HG03558 (cell line): Measurements from ENCODE around the gene DDB1.

Experiments used
- ATAC-seq: cut with Tn5 transposase; IDR thresholded peaks from one replicate; pipeline ENCODE4 v1.9.1; 2021; ENCODE audit warnings: moderate number of reproducible peaks; ENCODE audit not compliant: unreplicated experiment; ENCODE audit errors: extremely low read depth

Gene DDB1

DNA sequence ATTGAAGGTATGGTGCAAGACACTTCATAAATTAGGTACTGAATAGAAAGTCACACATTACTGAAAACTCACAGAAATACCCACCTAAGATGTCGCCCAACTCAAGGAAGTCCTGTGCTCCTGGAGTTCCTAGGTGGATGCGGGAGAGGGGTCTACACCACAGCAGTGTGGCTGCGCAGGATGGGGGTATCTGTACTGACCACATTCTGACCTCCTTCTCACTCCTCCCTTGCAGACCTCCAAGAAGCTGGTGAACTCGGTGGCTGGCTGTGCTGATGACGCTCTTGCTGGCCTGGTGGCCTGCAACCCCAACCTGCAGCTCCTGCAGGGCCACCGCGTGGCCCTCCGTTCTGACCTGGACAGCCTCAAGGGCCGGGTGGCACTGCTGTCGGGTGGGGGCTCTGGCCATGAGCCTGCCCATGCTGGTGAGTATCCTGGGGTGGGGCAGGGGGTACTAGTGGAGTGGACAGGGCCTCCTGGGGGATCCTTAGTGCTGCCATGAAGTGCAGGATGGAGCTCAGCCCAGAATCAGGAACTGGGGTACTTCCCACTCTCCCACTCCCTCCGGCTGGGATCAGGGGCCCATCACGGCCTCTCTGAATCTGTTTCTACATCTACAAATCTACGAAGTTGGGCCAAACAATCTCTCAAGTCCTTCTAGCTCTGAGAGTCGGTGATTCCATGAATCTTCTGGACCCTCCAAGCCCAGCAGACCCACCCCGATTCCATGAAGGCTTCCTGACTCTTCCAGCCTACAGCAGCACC is 5.0 kb upstream of the DDB1 start:
- ATAC-seq = no peak

GRCh38 chr11:61336171-61336935 is 3.4 kb upstream of the DDB1 start:
- no peak for ATAC-seq

GRCh38 chr11:61335355-61335710 is 2.4 kb upstream of the DDB1 start:
- ATAC-seq = no peak

DNA sequence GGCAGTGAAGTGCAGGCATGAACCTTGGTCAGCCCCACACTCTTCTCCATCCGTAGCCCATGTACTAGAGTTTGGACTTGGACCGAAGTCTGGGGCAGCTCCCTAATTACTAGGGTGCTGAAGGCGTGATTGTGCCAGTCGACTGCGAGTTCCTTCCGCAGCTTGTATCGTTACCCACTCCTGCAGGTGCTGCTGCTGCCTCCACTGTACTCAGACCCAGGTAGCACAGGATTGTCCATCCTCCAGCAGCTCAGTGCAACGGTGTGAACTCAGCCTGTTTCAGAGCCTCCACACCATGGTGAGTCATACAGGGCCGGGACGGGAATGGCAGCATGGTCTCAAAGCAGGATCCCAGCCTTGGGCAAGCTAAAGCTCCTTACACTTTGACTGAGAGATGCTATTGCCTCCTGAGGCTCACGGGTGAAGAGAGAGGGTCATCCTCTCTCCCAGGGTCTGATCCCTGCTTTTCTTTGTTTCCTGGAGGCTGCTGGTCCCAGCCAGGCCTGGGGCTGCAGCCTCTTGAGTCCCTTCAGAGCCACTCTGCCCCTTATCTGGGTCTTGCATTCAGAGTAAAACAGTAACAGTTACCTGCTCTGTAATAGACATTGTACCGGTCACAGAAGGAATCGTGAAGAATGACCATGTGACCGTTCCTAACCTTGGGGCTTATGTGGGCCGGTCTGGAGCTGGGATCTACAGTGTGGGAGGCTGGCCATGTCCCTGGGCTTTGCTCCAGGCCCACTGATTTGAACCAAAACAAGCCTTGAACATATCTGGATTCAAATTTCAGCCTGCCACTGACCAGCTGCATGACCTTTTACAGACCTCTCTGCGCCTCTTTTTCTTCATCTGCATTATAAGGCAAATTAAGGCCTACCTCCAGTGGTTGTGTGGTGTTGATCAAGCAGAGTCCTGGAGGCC is 1.8 kb upstream of the DDB1 start:
- no peak for ATAC-seq

DNA sequence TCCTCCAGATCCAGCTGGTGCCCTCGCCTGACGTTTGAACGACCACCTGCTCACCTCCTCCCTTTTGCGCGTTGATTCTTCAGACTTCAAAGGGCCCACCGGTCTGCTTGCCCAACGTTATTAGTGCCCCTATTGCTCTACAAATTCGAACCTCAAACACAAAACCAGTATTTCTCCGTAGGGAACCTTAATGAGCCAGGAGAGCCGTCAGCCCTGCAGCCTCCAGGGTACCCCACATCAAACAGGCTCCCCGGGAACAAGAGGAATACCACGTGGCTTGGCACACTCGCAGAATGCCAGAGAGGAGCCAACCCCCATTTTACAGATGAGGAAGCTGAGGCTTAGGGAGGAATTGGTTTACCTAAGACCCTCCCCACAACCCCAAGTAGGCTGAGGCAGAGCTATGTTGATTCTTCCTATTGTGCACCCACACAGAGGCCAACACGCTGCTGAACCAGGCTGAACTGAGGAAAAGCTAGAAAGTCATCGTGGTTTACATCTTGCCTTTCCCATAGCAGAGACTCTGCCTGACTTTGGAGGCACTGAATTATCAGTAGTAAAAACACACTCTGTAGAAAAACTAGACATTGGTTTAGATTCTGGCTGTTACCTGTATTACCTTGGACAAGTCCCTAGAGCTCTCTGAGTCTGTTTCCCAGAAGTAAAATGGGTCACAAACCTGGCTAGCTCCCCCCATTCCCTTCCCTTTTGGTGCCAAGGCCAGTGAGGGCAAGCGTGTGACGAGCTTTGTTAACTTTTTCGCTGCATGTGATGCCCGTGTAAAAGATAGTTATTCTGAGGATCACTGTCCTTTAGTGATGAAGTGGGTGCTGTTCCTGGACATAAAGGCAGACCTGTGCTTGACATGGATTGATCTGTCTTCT is 887 bp upstream of the DDB1 start:
- no peak for ATAC-seq

GRCh38 chr11:61332281-61332796 is 566 bp downstream of the DDB1 start:
- ATAC-seq = no peak

DNA sequence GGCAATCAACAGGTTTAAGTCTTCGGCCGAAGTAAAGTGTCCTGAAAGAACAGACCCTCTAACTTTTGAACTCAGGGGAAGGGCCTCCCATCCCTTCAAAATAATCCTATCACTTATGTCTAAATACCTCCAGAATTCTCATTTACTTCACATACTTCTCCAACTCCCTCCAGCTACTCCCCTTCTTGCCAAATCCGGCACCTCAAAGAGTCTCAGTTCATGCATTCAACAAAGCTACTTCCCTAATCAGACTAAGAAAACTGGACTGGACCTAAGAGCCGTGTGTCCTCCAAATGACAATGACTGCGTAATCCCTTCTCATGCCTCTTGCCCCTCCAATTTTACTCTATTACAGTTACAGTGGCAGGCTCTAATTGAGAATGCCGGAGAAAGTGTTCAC is 1.3 kb downstream of the DDB1 start:
- ATAC-seq = no peak

GRCh38 chr11:61329871-61330270 is 3.0 kb downstream of the DDB1 start:
- no peak for ATAC-seq

DNA sequence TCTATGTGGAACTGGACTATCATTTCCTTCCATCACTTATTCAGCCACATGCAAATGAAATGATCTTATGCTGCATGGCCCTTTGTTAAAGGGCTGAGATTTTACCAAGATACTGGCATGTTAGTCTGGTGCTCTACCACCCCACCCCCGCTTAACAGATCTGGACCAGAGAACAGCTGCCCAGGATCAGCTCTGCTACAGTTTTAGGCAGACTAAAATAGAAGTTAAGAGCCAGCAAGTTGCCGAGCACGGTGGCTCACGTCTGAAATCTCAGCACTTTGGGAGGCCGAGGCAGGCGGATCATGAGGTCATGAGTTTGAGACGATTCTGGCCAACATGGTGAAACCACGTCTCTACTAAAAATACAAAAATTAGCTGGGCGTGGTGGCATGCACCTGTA is 4.6 kb downstream of the DDB1 start:
- ATAC-seq = no peak

GRCh38 chr11:61327669-61328071 is 5.2 kb downstream of the DDB1 start:
- no peak for ATAC-seq

GRCh38 chr11:61325649-61326414 is 7.1 kb downstream of the DDB1 start:
- no peak for ATAC-seq

GRCh38 chr11:61315260-61315659 is 17.6 kb downstream of the DDB1 start:
- ATAC-seq = no peak

- ATAC-seq = no peak
Observed at GRCh38 chr11:61310749-61311148, 22.2 kb downstream of the DDB1 start.

GRCh38 chr11:61309739-61310138 is 23.2 kb downstream of the DDB1 start:
- ATAC-seq = no peak

DNA sequence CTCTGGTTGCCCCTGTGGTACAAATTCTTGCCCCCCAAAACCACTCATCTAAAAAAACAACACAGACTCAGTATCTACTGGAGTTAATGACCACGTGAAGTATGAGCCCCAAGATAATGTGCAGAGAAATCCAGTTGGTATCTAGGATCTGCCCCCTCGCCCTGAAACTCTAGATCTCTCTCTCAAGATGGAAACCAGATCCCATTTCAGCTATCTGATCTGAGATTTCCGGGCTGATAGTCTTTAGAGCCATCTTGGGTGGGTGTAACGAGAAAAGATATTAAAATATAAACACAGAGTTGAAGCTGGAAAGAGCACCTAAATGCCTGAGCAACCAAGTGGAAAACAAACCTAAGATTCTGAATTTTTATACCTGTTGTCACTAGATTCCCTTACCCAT is 23.8 kb downstream of the DDB1 start:
- no peak for ATAC-seq

DNA sequence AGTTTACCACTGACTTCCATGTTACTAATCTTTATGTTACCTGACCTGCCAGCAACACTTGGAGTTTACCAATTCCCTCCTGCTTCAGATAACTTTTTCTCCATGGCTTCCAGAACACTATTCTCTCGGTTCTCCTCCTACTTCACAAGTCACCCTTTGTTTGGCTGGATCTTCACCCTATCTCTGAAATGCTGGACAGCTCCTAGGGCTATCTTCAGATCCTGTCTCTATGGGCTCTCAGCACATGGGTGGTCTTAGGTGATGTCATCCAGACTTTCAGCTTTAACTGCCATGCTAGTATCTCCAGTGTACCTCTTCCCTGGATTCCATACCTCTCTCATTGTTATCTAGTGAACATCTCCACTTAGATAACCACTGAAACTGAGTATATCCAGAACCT is 25.6 kb downstream of the DDB1 start:
- no peak for ATAC-seq

- no peak for ATAC-seq
Observed at GRCh38 chr11:61306221-61306620, 26.7 kb downstream of the DDB1 start.

GRCh38 chr11:61305417-61305816 is 27.5 kb downstream of the DDB1 start:
- no peak for ATAC-seq

DNA sequence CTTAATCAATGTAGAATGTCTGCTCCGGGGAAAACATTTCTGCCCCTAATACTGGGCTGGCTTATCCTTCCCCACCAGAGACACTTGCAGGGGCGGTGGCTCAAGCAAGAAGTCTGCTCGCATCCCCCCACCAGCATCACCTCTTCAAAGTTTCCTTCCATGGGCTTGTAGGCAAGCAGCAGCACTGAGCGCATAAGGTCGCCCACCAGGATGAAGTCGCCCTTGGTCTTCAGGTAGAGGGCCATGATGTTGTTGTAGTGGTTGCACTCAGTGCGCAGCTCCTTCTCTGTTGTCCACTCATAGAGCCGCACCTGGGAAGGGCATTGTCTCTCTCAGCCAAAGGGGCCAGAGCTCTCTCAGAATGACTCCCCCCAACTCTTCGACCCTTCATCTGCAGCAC is 29.2 kb downstream of the DDB1 start:
- ATAC-seq = no peak
